Astrocyte (in vitro differentiated cells and primary cell): ENCODE data around the gene KPNA1. TPM values are rescaled to one million over a fixed set of nuclear protein-coding genes. Genes with fewer than 3 reads are reported as not detected.

Experiments
- DNase-seq: peaks from one replicate; pipeline ENCODE4 v3.0.0-alpha.2; 2010; ENCODE audit warnings: low read depth
- FAIRE-seq: peaks from 2 replicates; lab custom pipeline; 2011; peaks lifted over from hg19 to GRCh38; lab: Jason Lieb, UNC
- H2AFZ ChIP-seq: 2 replicates; pipeline ENCODE4 v1.6.0; 2012; ENCODE audit warnings: low read depth, low read length, inconsistent platforms
- H3K27ac ChIP-seq: 2 replicates; pipeline ENCODE4 v1.5.1; 2011; ENCODE audit warnings: low read depth, low read length, inconsistent platforms
- H3K27me3 ChIP-seq: 2 replicates; pipeline ENCODE4 v1.6.0; 2011; ENCODE audit warnings: low read length, inconsistent platforms; ENCODE audit not compliant: insufficient read depth
- H3K36me3 ChIP-seq: 2 replicates; pipeline ENCODE4 v1.5.1; 2011; ENCODE audit warnings: low read length, inconsistent platforms; ENCODE audit not compliant: insufficient read depth
- H3K4me1 ChIP-seq: 2 replicates; pipeline ENCODE4 v1.5.1; 2011; ENCODE audit warnings: low read length, inconsistent platforms; ENCODE audit not compliant: insufficient read depth
- H3K4me2 ChIP-seq: 2 replicates; pipeline ENCODE4 v1.6.0; 2012; ENCODE audit warnings: low read length, inconsistent platforms
- H3K4me3 ChIP-seq: 2 replicates; pipeline ENCODE4 v1.5.1; 2011; ENCODE audit warnings: low read depth, mild to moderate bottlenecking, low read length, inconsistent platforms; ENCODE audit not compliant: insufficient read depth
- H3K79me2 ChIP-seq: 2 replicates; pipeline ENCODE4 v1.6.0; 2012; ENCODE audit warnings: mild to moderate bottlenecking, low read length, inconsistent platforms; ENCODE audit not compliant: insufficient read depth
- H3K9ac ChIP-seq: 2 replicates; pipeline ENCODE4 v1.6.0; 2012; ENCODE audit warnings: mild to moderate bottlenecking, low read length, inconsistent platforms
- H3K9me3 ChIP-seq: 2 replicates; pipeline ENCODE4 v1.5.1; 2012; ENCODE audit warnings: low read depth, mild to moderate bottlenecking, low read length, inconsistent platforms; ENCODE audit not compliant: insufficient read depth
- H4K20me1 ChIP-seq: 2 replicates; pipeline ENCODE4 v1.6.0; 2012; ENCODE audit warnings: low read length, inconsistent platforms; ENCODE audit not compliant: insufficient read depth
- H3K27ac Mint-ChIP-seq: one replicate; pipeline ENCODE4 v1.8.0; 2021; ENCODE audit warnings: mild to moderate bottlenecking, mixed read lengths; ENCODE audit not compliant: unreplicated experiment
- H3K27me3 Mint-ChIP-seq: one replicate; pipeline ENCODE4 v1.8.0; 2021; ENCODE audit warnings: low read depth, mixed read lengths; ENCODE audit not compliant: unreplicated experiment
- H3K36me3 Mint-ChIP-seq: one replicate; pipeline ENCODE4 v1.8.0; 2021; ENCODE audit warnings: low read depth, mixed read lengths; ENCODE audit not compliant: unreplicated experiment
- H3K4me1 Mint-ChIP-seq: one replicate; pipeline ENCODE4 v1.8.0; 2021; ENCODE audit warnings: low read depth, mixed read lengths; ENCODE audit not compliant: unreplicated experiment
- H3K4me3 Mint-ChIP-seq: one replicate; pipeline ENCODE4 v1.8.0; 2021; ENCODE audit warnings: mild to moderate bottlenecking, moderate library complexity, mixed read lengths; ENCODE audit not compliant: unreplicated experiment
- H3K9me3 Mint-ChIP-seq: one replicate; pipeline ENCODE4 v1.8.0; 2021; ENCODE audit warnings: mild to moderate bottlenecking, mixed read lengths; ENCODE audit not compliant: unreplicated experiment
- EZH2 ChIP-seq: IDR thresholded peaks from 2 replicates; pipeline ENCODE4 v1.6.1; 2012; ENCODE audit warnings: mild to moderate bottlenecking, low read length, inconsistent platforms; ENCODE audit not compliant: insufficient read depth
- total RNA-seq: library from RNA; stranded (reverse); gene quantifications from 2 replicates; pipeline ENCODE4 v1.2.1, GENCODE V29; 2021
- TF ChIP-seq, protein P1 (sequence below): IDR thresholded peaks from 2 replicates; pipeline ENCODE4 v1.5.1; 2011; ENCODE audit warnings: low read depth, mild to moderate bottlenecking, inconsistent platforms, low read length, moderate library complexity; ENCODE audit not compliant: insufficient read depth

The KPNA1 gene
- total RNA-seq, 1 donor from 2014 or later, result 165 TPM

DNA sequence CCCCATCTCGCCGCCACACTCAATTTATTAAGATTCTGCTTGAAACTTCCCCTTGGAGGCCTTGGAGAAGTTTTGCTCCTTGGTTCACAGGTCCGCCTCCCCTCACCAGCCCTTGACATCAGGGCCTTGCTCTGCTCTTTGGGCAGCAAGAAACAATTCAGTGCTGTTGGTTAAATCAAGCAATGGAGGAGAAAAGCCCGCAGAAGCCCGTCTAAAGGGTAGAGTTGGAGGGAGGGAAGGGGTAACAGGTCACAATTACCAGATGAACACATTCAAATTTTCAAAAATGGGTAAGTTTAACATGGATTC, 48.9 kb upstream of the KPNA1 start:
- Histone ChIP-seq H3K27me3 (no peaks in the 10 kb centered on the region), H3K79me2 (peaks cover 6% of the 10 kb centered on the region), H3K4me2 (peak overlapping the region; percentile 94), H3K36me3 (peaks cover 8% of the 10 kb centered on the region), H3K9me3 (no peaks in the 10 kb centered on the region), H3K27ac (peak overlapping the region; percentile 73), H4K20me1 (no peaks in the 10 kb centered on the region), H3K4me1 (peaks cover 5% of the 10 kb centered on the region), H2AFZ (peak overlapping the region; percentile 93), H3K9ac (peak overlapping the region; percentile 89), H3K4me3 (peak overlapping the region; percentile 79)
- Mint-ChIP-seq H3K9me3 (no peaks in the 10 kb centered on the region), H3K4me1 (peaks cover 39% of the 10 kb centered on the region), H3K27ac (peak overlapping the region; percentile 98), H3K27me3 (no peaks in the 10 kb centered on the region), H3K36me3 (peaks cover 30% of the 10 kb centered on the region), H3K4me3 (peak overlapping the region; percentile 95)
- DNase-seq (no peak), FAIRE-seq (no peak)
- TF ChIP-seq EZH2, result no peak
- TF ChIP-seq, protein P1, sequence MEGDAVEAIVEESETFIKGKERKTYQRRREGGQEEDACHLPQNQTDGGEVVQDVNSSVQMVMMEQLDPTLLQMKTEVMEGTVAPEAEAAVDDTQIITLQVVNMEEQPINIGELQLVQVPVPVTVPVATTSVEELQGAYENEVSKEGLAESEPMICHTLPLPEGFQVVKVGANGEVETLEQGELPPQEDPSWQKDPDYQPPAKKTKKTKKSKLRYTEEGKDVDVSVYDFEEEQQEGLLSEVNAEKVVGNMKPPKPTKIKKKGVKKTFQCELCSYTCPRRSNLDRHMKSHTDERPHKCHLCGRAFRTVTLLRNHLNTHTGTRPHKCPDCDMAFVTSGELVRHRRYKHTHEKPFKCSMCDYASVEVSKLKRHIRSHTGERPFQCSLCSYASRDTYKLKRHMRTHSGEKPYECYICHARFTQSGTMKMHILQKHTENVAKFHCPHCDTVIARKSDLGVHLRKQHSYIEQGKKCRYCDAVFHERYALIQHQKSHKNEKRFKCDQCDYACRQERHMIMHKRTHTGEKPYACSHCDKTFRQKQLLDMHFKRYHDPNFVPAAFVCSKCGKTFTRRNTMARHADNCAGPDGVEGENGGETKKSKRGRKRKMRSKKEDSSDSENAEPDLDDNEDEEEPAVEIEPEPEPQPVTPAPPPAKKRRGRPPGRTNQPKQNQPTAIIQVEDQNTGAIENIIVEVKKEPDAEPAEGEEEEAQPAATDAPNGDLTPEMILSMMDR, result no peak

DNA sequence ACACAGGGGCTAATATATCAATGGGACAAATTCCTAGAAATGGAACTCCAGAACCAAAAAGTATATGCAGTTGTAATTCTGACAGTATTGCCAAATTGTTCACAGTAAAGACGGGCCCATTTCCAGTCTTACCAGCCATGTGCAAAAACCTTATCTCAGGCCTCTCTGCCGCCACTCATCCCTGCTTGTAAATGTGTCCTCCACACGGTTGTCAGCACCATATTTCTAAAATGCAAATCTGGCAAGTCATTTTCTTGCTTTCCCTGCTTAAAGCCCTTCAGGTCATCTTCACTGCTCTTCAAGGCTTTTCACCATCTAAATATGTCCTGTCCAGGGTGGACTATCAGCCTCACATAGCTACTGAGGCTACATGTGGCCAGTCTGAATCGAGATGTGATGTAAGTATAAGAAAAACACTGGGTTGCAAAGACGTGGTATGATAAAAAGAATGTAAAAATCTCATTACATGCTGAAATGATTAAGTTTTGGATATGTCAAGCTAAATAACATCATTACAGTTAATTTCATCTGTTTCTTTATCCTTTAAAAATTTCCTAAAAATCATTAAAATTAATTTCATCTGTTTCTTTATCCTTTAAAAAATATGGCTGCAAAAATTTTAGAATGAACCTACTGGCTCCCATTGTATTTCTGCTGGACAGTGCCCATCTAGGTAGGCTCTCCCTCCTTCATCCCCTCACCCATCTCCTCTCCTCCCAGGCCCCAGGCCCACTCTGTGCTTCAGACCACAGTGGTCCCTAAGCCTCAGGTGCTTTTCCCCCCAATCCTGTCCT, 48.4 kb upstream of the KPNA1 start:
- H3K9me3 ChIP-seq, result no peaks in the 10 kb centered on the region
- H3K4me2 ChIP-seq, result peak overlapping the region; percentile 94
- H3K4me1 ChIP-seq, result peaks cover 5% of the 10 kb centered on the region
- H2AFZ ChIP-seq, result peak overlapping the region; percentile 93
- peak overlapping the region; percentile 79 for H3K4me3 ChIP-seq
- no peaks in the 10 kb centered on the region for H3K27me3 ChIP-seq
- DNase-seq (no peak), FAIRE-seq (no peak)
- TF ChIP-seq, protein P1, result no peak
- TF ChIP-seq EZH2, result no peak
- peak overlapping the region; percentile 98 for H3K27ac Mint-ChIP-seq
- H3K9ac ChIP-seq, result peak overlapping the region; percentile 89
- H3K9me3 Mint-ChIP-seq, result no peaks in the 10 kb centered on the region
- H3K36me3 ChIP-seq, result peaks cover 8% of the 10 kb centered on the region
- H3K27me3 Mint-ChIP-seq, result no peaks in the 10 kb centered on the region
- H3K79me2 ChIP-seq, result peaks cover 6% of the 10 kb centered on the region
- peaks cover 30% of the 10 kb centered on the region for H3K36me3 Mint-ChIP-seq
- peaks cover 35% of the 10 kb centered on the region for H3K4me1 Mint-ChIP-seq
- H3K27ac ChIP-seq, result no peak overlapping the region
- peak overlapping the region; percentile 95 for H3K4me3 Mint-ChIP-seq
- H4K20me1 ChIP-seq, result no peaks in the 10 kb centered on the region

DNA sequence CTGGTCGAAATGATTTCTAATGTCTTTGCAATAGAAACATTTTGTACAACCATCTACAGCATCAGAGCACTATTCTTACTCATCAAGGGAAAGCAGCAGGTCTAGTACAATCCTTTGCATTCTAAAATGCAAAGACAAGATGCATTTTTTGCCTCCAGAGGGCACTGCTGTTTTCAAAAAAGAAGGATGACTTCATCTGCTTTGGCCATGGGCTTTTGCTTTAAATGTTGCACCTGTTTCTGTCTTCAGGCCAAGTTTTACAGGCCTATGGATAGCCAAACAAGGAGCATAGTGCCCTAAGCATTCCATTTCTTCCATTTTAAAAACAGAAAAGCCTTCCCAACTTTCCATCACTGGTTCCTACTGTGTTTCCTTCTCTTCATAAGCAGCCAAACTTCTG, 45.9 kb upstream of the KPNA1 start:
- H4K20me1 ChIP-seq, result peaks cover 1% of the 10 kb centered on the region
- peaks cover 9% of the 10 kb centered on the region for H3K4me1 ChIP-seq
- no peak for FAIRE-seq
- no peaks in the 10 kb centered on the region for H3K27me3 ChIP-seq
- peak overlapping the region; percentile 50 for H3K27ac Mint-ChIP-seq
- H3K36me3 Mint-ChIP-seq, result peaks cover 18% of the 10 kb centered on the region
- H3K4me1 Mint-ChIP-seq, result peaks cover 26% of the 10 kb centered on the region
- H3K27me3 Mint-ChIP-seq, result no peaks in the 10 kb centered on the region
- no peak for TF ChIP-seq EZH2
- TF ChIP-seq, protein P1, result peak; percentile 62
- H2AFZ ChIP-seq, result no peak overlapping the region
- DNase-seq, result peak; percentile 38
- no peaks in the 10 kb centered on the region for H3K9me3 Mint-ChIP-seq
- H3K9me3 ChIP-seq, result no peaks in the 10 kb centered on the region
- no peak overlapping the region for H3K4me2 ChIP-seq
- peaks cover 6% of the 10 kb centered on the region for H3K36me3 ChIP-seq
- no peak overlapping the region for H3K4me3 ChIP-seq
- H3K79me2 ChIP-seq, result peaks cover 6% of the 10 kb centered on the region
- no peak overlapping the region for H3K9ac ChIP-seq
- no peak overlapping the region for H3K27ac ChIP-seq
- H3K4me3 Mint-ChIP-seq, result peak overlapping the region; percentile 18
